ENCODE results near the gene VWF.

VWF gene

DNA sequence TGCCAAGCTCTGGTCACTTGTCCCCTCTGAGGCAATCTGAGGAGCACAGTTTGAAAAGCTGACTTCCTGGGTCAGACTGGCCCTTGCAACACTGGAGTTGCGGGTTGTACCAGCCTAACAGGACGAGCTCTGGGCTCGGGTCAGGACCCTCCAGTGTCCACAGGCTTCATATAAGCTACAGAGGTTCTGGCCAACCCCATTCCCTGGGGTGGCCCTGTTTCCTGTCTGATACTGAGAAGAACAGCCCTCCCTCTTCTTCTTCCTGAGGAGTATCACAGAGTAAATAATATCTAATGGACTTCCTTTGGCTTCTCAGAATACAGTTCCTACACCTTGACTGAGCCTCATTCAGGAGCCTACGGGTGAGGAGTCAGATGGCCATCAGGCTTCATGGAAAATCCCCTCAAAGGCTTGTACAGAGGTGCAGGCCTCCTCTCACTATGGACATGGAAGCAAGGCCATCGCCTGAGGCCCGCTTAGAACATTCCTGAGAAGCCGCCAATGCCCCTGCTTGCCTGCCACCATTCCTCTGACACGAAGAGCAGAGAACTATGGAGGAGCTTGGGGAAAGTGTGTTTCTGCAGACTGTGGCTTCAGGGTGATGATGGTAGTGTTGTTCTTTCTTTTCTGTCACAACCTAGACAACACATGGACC lies 150.9 kb downstream of the VWF start:
- no peak for DNase-seq

GRCh38 chr12:5972387-5972786 lies 152.1 kb downstream of the VWF start:
- no peak for DNase-seq

- DNase-seq = no peak
Measured at GRCh38 chr12:5971194-5971850, 153.1 kb downstream of the VWF start.

GRCh38 chr12:5969974-5970690 lies 154.3 kb downstream of the VWF start:
- no peak for DNase-seq

- no peak for DNase-seq
Measured at GRCh38 chr12:5969156-5969973, 155.1 kb downstream of the VWF start.

GRCh38 chr12:5967645-5968415 lies 156.6 kb downstream of the VWF start:
- no peak for DNase-seq

- no peak for DNase-seq
Measured at GRCh38 chr12:5966486-5967095, 157.9 kb downstream of the VWF start.

- peak; percentile 7 to 14 for DNase-seq
Measured at GRCh38 chr12:5965950-5966383, 158.5 kb downstream of the VWF start.

DNA sequence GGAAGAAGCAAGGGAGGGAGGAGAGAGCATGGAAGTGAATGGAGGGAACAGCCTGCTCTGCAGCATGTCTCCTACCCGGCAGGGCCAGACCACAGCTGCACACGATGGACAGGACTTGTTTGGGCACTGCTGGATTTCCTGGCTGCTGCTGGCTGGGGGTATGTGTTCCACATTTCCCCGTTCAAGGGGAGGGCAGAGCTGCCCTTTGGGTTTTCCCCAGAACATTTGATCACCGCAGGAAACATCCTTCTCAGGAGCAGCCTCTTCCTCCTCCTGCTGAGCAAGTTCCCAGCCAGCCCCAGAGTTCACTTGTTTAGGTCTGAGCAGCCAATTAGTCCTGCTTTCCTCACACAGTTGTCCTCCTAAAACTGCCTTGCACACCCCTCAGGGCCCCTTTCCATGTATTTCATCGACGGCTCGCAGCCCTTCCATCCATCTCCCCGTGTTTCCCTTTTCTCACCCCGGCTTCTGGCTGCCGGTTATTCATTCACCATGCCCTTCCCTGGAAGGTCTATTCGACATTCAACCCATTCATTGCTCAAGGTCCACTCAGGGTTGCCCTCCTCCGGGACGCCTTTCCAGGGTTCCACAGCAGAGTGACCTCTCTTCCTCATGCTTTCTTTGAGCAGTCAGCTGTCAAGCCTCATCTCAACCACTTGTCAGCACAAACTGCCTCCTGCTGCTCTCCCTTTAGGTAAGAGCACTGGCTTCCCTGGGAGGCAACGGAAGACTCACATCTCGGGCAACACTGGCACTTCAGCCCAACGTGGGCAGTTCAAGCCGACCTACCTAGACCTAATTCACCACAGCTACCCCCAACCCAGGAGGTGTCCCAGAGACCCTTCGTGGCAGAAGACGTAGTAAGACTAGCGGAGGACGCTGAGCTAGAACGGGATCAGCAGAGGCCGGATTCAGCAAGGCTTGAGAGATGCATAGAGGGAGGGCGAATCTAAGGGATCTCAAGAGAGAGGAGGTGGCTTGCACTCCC lies 159.3 kb downstream of the VWF start:
- DNase-seq = no peak

DNA sequence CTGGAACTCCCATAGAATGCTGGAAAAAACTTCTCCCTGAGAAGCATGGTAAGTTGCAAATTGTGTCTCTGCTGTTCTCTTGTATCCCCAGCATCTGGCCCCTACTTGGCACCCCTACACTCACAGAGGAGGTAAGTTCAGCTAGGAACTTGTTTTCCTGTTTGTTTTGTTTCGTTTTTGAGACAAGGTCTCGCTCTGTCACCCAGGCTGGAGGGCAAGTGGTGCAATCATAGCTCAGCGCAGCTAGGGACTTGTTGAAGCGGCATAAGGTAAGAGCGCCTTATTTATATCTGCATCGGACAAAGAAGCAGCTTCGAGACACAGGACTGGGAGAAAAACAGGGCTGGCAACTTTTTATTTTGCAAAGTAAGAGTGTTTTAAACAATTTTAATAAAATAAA lies 161.0 kb downstream of the VWF start:
- DNase-seq = no peak

DNA sequence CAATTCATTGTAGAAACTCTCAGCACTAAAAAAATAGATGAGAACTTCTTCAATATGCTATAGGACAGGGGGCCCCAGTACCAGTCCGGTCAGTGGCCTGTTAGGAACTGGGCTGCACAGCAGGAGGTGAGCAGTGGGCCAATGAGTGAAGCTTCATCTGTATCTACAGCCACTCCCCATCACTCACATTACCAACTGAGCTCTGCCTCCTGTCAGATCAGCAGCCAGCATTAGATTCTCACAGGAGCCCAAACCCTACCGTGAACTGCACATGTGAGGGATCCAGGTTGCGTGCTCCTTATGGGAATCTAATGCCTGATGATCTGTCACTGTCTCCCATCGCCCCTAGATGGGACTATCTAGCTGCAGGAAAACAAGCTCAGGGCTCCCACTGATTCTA lies 163.7 kb downstream of the VWF start:
- no peak for DNase-seq

DNA sequence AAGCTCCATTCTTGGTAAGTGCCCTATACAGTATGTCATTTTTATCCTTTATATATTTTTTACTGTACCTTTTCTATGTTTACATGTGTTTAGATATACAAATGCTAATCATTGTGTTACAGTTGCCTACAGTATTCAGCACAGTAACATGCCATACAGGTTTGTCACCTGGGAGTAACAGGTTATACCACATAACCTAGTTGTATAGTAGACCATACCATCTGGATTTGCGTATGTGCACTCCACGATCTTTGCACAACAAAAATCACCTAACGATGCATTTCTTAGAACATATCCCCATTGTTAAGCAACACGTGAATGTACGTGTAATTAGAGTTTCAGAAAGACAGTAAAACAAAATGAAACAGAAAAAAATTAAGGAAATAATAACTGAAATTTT lies 167.5 kb downstream of the VWF start:
- DNase-seq = no peak

GRCh38 chr12:5954661-5955060 lies 169.8 kb downstream of the VWF start:
- no peak for DNase-seq

DNA sequence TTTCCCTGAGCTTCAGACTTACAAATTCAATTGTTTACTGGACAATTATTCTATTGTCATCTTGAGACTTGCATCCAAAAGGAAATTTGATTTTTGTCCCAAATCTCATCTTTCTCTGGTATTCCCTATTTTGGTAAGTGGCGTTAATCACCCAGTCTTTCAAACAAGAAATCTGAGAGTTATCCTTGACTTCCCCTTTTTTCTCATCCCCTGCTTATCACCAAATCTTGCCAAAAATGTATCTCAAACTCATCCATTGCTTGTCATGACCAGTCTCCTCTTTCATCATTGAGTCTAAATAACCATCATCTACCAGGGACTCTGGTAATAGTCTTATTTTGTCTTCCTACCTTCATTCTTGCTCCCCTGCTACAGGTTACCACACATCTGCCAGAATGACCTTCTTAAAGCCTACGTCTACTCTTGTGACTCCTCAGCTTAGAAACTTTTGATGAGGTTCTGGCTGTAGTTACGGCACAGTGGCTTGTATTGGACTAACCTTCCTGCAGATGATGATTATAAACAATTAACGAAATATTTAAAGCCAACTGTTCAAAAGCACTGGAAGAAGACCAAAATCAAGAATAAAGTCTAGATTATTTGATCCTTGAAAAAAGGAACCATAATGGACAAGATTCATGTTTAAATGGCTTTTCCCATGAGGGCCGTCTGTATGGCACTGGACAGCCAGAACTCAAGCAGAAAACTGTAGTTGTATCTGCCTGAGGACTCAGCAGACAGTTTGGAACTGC lies 170.5 kb downstream of the VWF start:
- DNase-seq = no peak

DNA sequence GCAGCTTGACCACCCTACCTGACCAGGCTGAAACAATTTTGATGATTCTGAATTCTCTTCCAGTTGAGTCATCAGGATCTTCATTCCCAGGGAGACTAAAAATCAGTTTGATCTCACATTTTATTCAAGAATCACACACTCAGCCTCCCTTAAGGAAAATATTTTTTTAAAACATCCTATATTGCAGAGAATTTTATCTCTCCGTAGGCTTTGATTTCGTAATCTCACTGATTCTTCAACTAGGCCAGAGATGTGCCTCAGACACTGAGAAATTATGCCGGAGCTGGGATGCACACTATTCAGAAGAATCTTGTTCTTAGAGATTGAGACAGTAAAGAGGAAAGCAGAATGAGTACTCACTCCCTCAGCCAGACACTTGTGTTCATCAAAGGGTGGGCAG lies 172.4 kb downstream of the VWF start:
- no peak for DNase-seq

DNA sequence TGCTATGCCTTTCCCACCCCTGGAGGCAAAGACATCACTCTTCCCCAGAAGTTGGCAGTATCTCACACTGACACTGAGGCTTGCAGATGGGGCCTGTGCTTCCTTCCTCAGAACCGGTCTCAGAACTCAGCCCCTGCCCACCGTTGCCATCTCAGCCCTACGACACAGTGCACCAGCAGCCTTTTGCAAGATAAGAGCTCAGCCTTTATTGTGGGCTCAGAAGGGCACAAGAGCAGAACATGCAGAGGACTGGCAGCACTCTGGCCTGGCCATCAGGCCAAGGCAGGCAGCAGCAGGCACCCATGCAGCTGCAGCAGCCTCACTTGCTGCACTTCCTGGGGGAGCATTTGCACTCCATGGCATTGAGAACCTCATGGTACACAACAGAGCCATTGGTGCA lies 175.8 kb downstream of the VWF start:
- DNase-seq = no peak

- DNase-seq = no peak
Measured at GRCh38 chr12:5947006-5947405, 177.5 kb downstream of the VWF start.

GRCh38 chr12:5946388-5946787 lies 178.1 kb downstream of the VWF start:
- no peak for DNase-seq

GRCh38 chr12:5945071-5946008 lies 179.1 kb downstream of the VWF start, which contains the start of gene ANO2:
Gene ANO2, minus strand, starts transcription at chr12:5945259. Its CDS starts 42 bp downstream, at chr12:5945217.
- no peak for DNase-seq
